Measurements from ENCODE around the gene SELP. TPM values are rescaled to one million over a fixed set of nuclear protein-coding genes. Genes with fewer than 3 reads are reported as not detected.
"Not testable (repeated sequence)": the region's sequence is repeated elsewhere in the genome, so short reads cannot be mapped to it uniquely, and the experiment has no call there.

SELP gene
- total and polyA plus RNA-seq, 5 donors from 2014 or later: 12.1 to 25.2 (median 22.2) TPM

- not testable (repeated sequence) for ATAC-seq (ENCODE audit: low read depth in 2 of 2); H3K27me3 Mint-ChIP-seq; DNase-seq; H3K27ac ChIP-seq (ENCODE audit: insufficient read depth, low read length, poor library complexity, severe bottlenecking); H3K9me3 ChIP-seq (ENCODE audit: control insufficient read depth in 2 of 2, low read length in 2 of 2); H3K36me3 ChIP-seq (ENCODE audit: control insufficient read depth, insufficient read depth, low read length); H3K27me3 ChIP-seq (ENCODE audit: control insufficient read depth, insufficient read depth, low read length)
- Mint-ChIP-seq H3K9me3 (peaks cover under 1 to 11% (median 4%) of the 10 kb centered on the region in 7 donors), H3K27ac (peak overlapping the region; percentile 61 to 88 (median 74)), H3K4me1 (peaks cover 35 to 92% (median 63%) of the 10 kb centered on the region in 4 donors), H3K36me3 (peaks cover 38% of the 10 kb centered on the region), H3K4me3 (peak overlapping the region; percentile 78 to 88 (median 84))
- H3K4me1 ChIP-seq (ENCODE audit: control insufficient read depth, insufficient read depth, low read length, poor library complexity, severe bottlenecking): peaks cover 35% of the 10 kb centered on the region
- peak overlapping the region; percentile 57 for H3K4me3 ChIP-seq (ENCODE audit: low read depth, low read length)
These were observed 32.8 kb upstream of the SELP start for GRCh38 chr1:169662680-169663079.

- H3K27ac Mint-ChIP-seq: peak overlapping the region; percentile 82 to 98 (median 85)
- not testable (repeated sequence) for H3K36me3 ChIP-seq (ENCODE audit: control insufficient read depth, insufficient read depth, low read length); H3K27me3 ChIP-seq (ENCODE audit: control insufficient read depth, insufficient read depth, low read length); ATAC-seq (ENCODE audit: low read depth in 2 of 2); H3K4me3 ChIP-seq (ENCODE audit: low read depth, low read length); DNase-seq; H3K27me3 Mint-ChIP-seq; H3K9me3 ChIP-seq (ENCODE audit: control insufficient read depth in 2 of 2, low read length in 2 of 2); H3K4me3 Mint-ChIP-seq; H3K27ac ChIP-seq (ENCODE audit: insufficient read depth, low read length, poor library complexity, severe bottlenecking)
- peaks cover 36% of the 10 kb centered on the region for H3K36me3 Mint-ChIP-seq
- H3K4me1 ChIP-seq (ENCODE audit: control insufficient read depth, insufficient read depth, low read length, poor library complexity, severe bottlenecking): peaks cover 40% of the 10 kb centered on the region
- peaks cover 2 to 14% (median 6%) of the 10 kb centered on the region in 7 donors for H3K9me3 Mint-ChIP-seq
- peaks cover 34 to 92% (median 56%) of the 10 kb centered on the region in 4 donors for H3K4me1 Mint-ChIP-seq
These were observed 31.1 kb upstream of the SELP start for GRCh38 chr1:169661066-169661465.

GRCh38 chr1:169658777-169659176 lies 28.9 kb upstream of the SELP start:
- not testable (repeated sequence) for H3K27ac ChIP-seq (ENCODE audit: insufficient read depth, low read length, poor library complexity, severe bottlenecking); H3K27me3 ChIP-seq (ENCODE audit: control insufficient read depth, insufficient read depth, low read length); H3K27me3 Mint-ChIP-seq; ATAC-seq (ENCODE audit: low read depth in 2 of 2); H3K36me3 ChIP-seq (ENCODE audit: control insufficient read depth, insufficient read depth, low read length); H3K9me3 ChIP-seq (ENCODE audit: control insufficient read depth in 2 of 2, low read length in 2 of 2)
- Mint-ChIP-seq H3K9me3 (peaks cover 2 to 19% (median 6%) of the 10 kb centered on the region in 7 donors), H3K27ac (peak overlapping the region; percentile 82 to 98 (median 85)), H3K4me3 (peak overlapping the region; percentile 67 to 85 (median 71)), H3K4me1 (peaks cover 39 to 95% (median 59%) of the 10 kb centered on the region in 4 donors), H3K36me3 (peaks cover 31% of the 10 kb centered on the region)
- H3K4me3 ChIP-seq (ENCODE audit: low read depth, low read length): peak overlapping the region; percentile 59
- peak in 1 of 3 donors; percentile 47 for DNase-seq
- peaks cover 43% of the 10 kb centered on the region for H3K4me1 ChIP-seq (ENCODE audit: control insufficient read depth, insufficient read depth, low read length, poor library complexity, severe bottlenecking)

- peaks cover 16% of the 10 kb centered on the region for H3K36me3 Mint-ChIP-seq
- peak overlapping the region in 2 of 3 donors; percentile 72 to 76 for H3K27ac Mint-ChIP-seq
- H3K27me3 ChIP-seq (ENCODE audit: control insufficient read depth, insufficient read depth, low read length): no peaks in the 10 kb centered on the region
- peaks cover 1 to 19% (median 4%) of the 10 kb centered on the region in 7 donors for H3K9me3 Mint-ChIP-seq
- H3K27ac ChIP-seq (ENCODE audit: insufficient read depth, low read length, poor library complexity, severe bottlenecking): no peak overlapping the region
- H3K27me3 Mint-ChIP-seq: no peaks in the 10 kb centered on the region
- peaks cover 40% of the 10 kb centered on the region for H3K4me1 ChIP-seq (ENCODE audit: control insufficient read depth, insufficient read depth, low read length, poor library complexity, severe bottlenecking)
- ATAC-seq (ENCODE audit: low read depth in 2 of 2) (no peak), DNase-seq (no peak)
- H3K4me3 ChIP-seq (ENCODE audit: low read depth, low read length): no peak overlapping the region
- H3K4me3 Mint-ChIP-seq: no peak overlapping the region
- peaks cover 46 to 81% (median 51%) of the 10 kb centered on the region in 4 donors for H3K4me1 Mint-ChIP-seq
- H3K9me3 ChIP-seq (ENCODE audit: control insufficient read depth in 2 of 2, low read length in 2 of 2): peaks cover 0 to 6% of the 10 kb centered on the region in 2 experiments
- peaks cover 5% of the 10 kb centered on the region for H3K36me3 ChIP-seq (ENCODE audit: control insufficient read depth, insufficient read depth, low read length)
These were observed 23.9 kb upstream of the SELP start for GRCh38 chr1:169653873-169654272.

- DNase-seq: no peak
- Histone ChIP-seq H3K4me3 (ENCODE audit: low read depth, low read length) (no peak overlapping the region), H3K9me3 (ENCODE audit: control insufficient read depth in 2 of 2, low read length in 2 of 2) (peaks cover 0 to 6% of the 10 kb centered on the region in 2 experiments), H3K4me1 (ENCODE audit: control insufficient read depth, insufficient read depth, low read length, poor library complexity, severe bottlenecking) (peaks cover 27% of the 10 kb centered on the region), H3K27me3 (ENCODE audit: control insufficient read depth, insufficient read depth, low read length) (no peaks in the 10 kb centered on the region), H3K27ac (ENCODE audit: insufficient read depth, low read length, poor library complexity, severe bottlenecking) (no peak overlapping the region), H3K36me3 (ENCODE audit: control insufficient read depth, insufficient read depth, low read length) (no peaks in the 10 kb centered on the region)
- Mint-ChIP-seq H3K27me3 (no peaks in the 10 kb centered on the region), H3K4me3 (no peak overlapping the region), H3K27ac (no peak overlapping the region), H3K9me3 (peaks cover 0 to 12% (median 0%) of the 10 kb centered on the region in 7 donors), H3K4me1 (peaks cover 45 to 70% (median 51%) of the 10 kb centered on the region in 4 donors), H3K36me3 (peaks cover 5% of the 10 kb centered on the region)
- ATAC-seq (ENCODE audit: low read depth in 2 of 2): no peak
These were observed 21.1 kb upstream of the SELP start for GRCh38 chr1:169651035-169651434.

- Histone ChIP-seq H3K36me3 (ENCODE audit: control insufficient read depth, insufficient read depth, low read length) (no peaks in the 10 kb centered on the region), H3K27ac (ENCODE audit: insufficient read depth, low read length, poor library complexity, severe bottlenecking) (no peak overlapping the region), H3K4me1 (ENCODE audit: control insufficient read depth, insufficient read depth, low read length, poor library complexity, severe bottlenecking) (peaks cover 25% of the 10 kb centered on the region), H3K27me3 (ENCODE audit: control insufficient read depth, insufficient read depth, low read length) (no peaks in the 10 kb centered on the region), H3K4me3 (ENCODE audit: low read depth, low read length) (no peak overlapping the region), H3K9me3 (ENCODE audit: control insufficient read depth in 2 of 2, low read length in 2 of 2) (peaks cover 0 to 6% of the 10 kb centered on the region in 2 experiments)
- ATAC-seq (ENCODE audit: low read depth in 2 of 2): no peak
- no peak for DNase-seq
- H3K4me1 Mint-ChIP-seq: peaks cover 41 to 68% (median 49%) of the 10 kb centered on the region in 4 donors
- no peaks in the 10 kb centered on the region for H3K27me3 Mint-ChIP-seq
- H3K9me3 Mint-ChIP-seq: peaks cover 0 to 12% (median 0%) of the 10 kb centered on the region in 7 donors
- peak overlapping the region in 2 of 3 donors; percentile 31 to 78 for H3K27ac Mint-ChIP-seq
- H3K36me3 Mint-ChIP-seq: peaks cover 5% of the 10 kb centered on the region
- H3K4me3 Mint-ChIP-seq: no peak overlapping the region
These were observed 20.6 kb upstream of the SELP start for GRCh38 chr1:169650551-169650950.

GRCh38 chr1:169648709-169649108 lies 18.8 kb upstream of the SELP start:
- no peaks in the 10 kb centered on the region for H3K9me3 ChIP-seq (ENCODE audit: control insufficient read depth in 2 of 2, low read length in 2 of 2)
- no peak for ATAC-seq (ENCODE audit: low read depth in 2 of 2)
- peaks cover 40 to 60% (median 45%) of the 10 kb centered on the region in 4 donors for H3K4me1 Mint-ChIP-seq
- peaks cover 25% of the 10 kb centered on the region for H3K4me1 ChIP-seq (ENCODE audit: control insufficient read depth, insufficient read depth, low read length, poor library complexity, severe bottlenecking)
- no peak for DNase-seq
- no peaks in the 10 kb centered on the region for H3K36me3 Mint-ChIP-seq
- H3K9me3 Mint-ChIP-seq: peaks cover 0 to 6% (median 1%) of the 10 kb centered on the region in 7 donors
- no peaks in the 10 kb centered on the region for H3K27me3 Mint-ChIP-seq
- H3K36me3 ChIP-seq (ENCODE audit: control insufficient read depth, insufficient read depth, low read length): no peaks in the 10 kb centered on the region
- H3K27ac Mint-ChIP-seq: peak overlapping the region; percentile 78 to 97 (median 91)
- peak overlapping the region in 3 of 4 donors; percentile 29 to 73 (median 68) for H3K4me3 Mint-ChIP-seq
- no peaks in the 10 kb centered on the region for H3K27me3 ChIP-seq (ENCODE audit: control insufficient read depth, insufficient read depth, low read length)
- peak overlapping the region; percentile 51 for H3K27ac ChIP-seq (ENCODE audit: insufficient read depth, low read length, poor library complexity, severe bottlenecking)
- H3K4me3 ChIP-seq (ENCODE audit: low read depth, low read length): peak overlapping the region; percentile 37

GRCh38 chr1:169648187-169648586 lies 18.3 kb upstream of the SELP start:
- Mint-ChIP-seq H3K4me1 (peaks cover 39 to 60% (median 41%) of the 10 kb centered on the region in 4 donors), H3K36me3 (no peaks in the 10 kb centered on the region), H3K27ac (peak overlapping the region; percentile 78 to 97 (median 91)), H3K9me3 (peaks cover 0 to 6% (median 1%) of the 10 kb centered on the region in 7 donors), H3K4me3 (peak overlapping the region in 3 of 4 donors; percentile 67 to 73 (median 68)), H3K27me3 (no peaks in the 10 kb centered on the region)
- H3K4me1 ChIP-seq (ENCODE audit: control insufficient read depth, insufficient read depth, low read length, poor library complexity, severe bottlenecking): peaks cover 25% of the 10 kb centered on the region
- no peaks in the 10 kb centered on the region for H3K27me3 ChIP-seq (ENCODE audit: control insufficient read depth, insufficient read depth, low read length)
- peak overlapping the region; percentile 51 for H3K27ac ChIP-seq (ENCODE audit: insufficient read depth, low read length, poor library complexity, severe bottlenecking)
- no peak overlapping the region for H3K4me3 ChIP-seq (ENCODE audit: low read depth, low read length)
- no peaks in the 10 kb centered on the region for H3K36me3 ChIP-seq (ENCODE audit: control insufficient read depth, insufficient read depth, low read length)
- no peak for ATAC-seq (ENCODE audit: low read depth in 2 of 2)
- H3K9me3 ChIP-seq (ENCODE audit: control insufficient read depth in 2 of 2, low read length in 2 of 2): no peaks in the 10 kb centered on the region
- DNase-seq: no peak

Data from CD4-positive, CD25-positive, alpha-beta regulatory T cell (primary cell).